Liver (tissue), 3 donors: ENCODE results near the gene BTG2.
"Not testable (repeated sequence)": the region's sequence is repeated elsewhere in the genome, so short reads cannot be mapped to it uniquely, and the experiment has no call there.

Source experiments
- EGR1 ChIP-seq, 2 donors: IDR thresholded peaks; 2 replicates each; pipeline ENCODE4 v1.6.1; 2016 to 2018; ENCODE audit warnings: antibody characterized with exemption in 2 of 2, low read depth in 2 of 2
- FOXA1 ChIP-seq: IDR thresholded peaks from 2 replicates; pipeline ENCODE4 v1.6.1; 2016; ENCODE audit warnings: antibody characterized with exemption
- GABPA ChIP-seq, 2 donors: IDR thresholded peaks in 1 of 2; conservative IDR thresholded peaks in 1 of 2; 2 replicates each; pipeline ENCODE4 v1.6.1; 2016; ENCODE audit warnings: antibody characterized with exemption in 2 of 2, mild to moderate bottlenecking in 1 of 2, moderate library complexity in 1 of 2
- HNF4A ChIP-seq, 2 donors: conservative IDR thresholded peaks; 2 replicates each; pipeline ENCODE4 v1.6.1; 2016; ENCODE audit warnings: antibody characterized with exemption in 2 of 2, mild to moderate bottlenecking in 2 of 2
- HNF4G ChIP-seq: IDR thresholded peaks from 2 replicates; pipeline ENCODE4 v1.6.1; 2016; ENCODE audit warnings: antibody characterized with exemption
- JUND ChIP-seq, 2 donors: IDR thresholded peaks; 2 replicates each; pipeline ENCODE4 v1.6.1; 2016; ENCODE audit warnings: antibody characterized with exemption in 2 of 2
- RAD21 ChIP-seq, 2 donors: IDR thresholded peaks; 2 replicates each; pipeline ENCODE4 v1.6.1; 2016; ENCODE audit warnings: antibody characterized with exemption in 2 of 2, mild to moderate bottlenecking in 2 of 2
- RXRA ChIP-seq, 2 donors: IDR thresholded peaks; 2 replicates each; pipeline ENCODE4 v1.6.1; 2017 to 2018; ENCODE audit warnings: antibody characterized with exemption in 2 of 2, mild to moderate bottlenecking in 1 of 2
- SP1 ChIP-seq: IDR thresholded peaks from 2 replicates; pipeline ENCODE4 v1.6.1; 2018; ENCODE audit warnings: antibody characterized with exemption, mild to moderate bottlenecking
- TAF1 ChIP-seq: conservative IDR thresholded peaks from 2 replicates; pipeline ENCODE4 v1.6.1; 2016; ENCODE audit warnings: antibody characterized with exemption, mild to moderate bottlenecking
- YY1 ChIP-seq: IDR thresholded peaks from 2 replicates; pipeline ENCODE4 v1.6.1; 2016; ENCODE audit warnings: antibody characterized with exemption, mild to moderate bottlenecking
- TF ChIP-seq, protein P1 (sequence below): fragments of 150-350 bp; IDR thresholded peaks from 2 replicates; pipeline ENCODE4 v1.5.1; 2017; ENCODE audit warnings: improper control_type of control experiment, low read depth, low read length; ENCODE audit not compliant: missing input control
- TF ChIP-seq, protein P2 (sequence below): IDR thresholded peaks from 2 replicates; pipeline ENCODE4 v1.6.1; 2016; ENCODE audit warnings: antibody characterized with exemption, mild to moderate bottlenecking
- TF ChIP-seq, protein P3 (sequence below): IDR thresholded peaks from 2 replicates; pipeline ENCODE4 v1.6.1; 2016; ENCODE audit warnings: antibody characterized with exemption
- donor health status: healthy.
- donor health status: healthy.

DNA sequence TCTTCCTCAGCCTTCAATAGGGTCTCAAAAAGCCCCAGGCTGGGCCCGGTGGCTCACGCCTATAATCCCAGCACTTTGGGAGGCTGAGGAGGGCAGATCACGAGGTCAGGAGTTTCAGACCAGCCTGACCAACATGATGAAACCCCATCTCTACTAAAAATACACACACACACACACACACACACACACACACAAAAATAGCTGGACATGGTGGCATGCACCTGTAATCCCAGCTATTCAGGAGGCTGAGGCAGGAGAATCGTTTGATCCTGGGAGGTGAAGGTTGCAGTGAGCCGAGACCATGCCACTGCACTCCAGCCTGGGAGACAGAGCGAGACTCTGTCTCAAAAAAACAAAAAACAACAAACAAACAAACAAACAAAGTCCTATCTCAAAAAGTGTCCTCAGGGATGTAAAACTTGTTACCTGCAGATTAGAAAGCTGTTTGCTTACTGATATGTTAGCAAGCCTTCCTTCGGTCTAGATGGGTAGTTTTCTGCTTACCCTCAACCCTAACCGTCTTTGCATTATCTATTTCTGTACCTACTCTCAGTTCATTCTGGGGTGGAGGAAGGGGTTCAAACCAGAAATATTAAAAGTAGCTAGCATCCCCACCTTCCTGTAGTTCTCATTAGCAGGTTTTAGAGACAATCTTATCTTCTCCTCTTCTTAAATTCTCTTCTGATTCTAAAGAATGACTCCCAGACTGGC, 5.4 kb upstream of the BTG2 start:
- TF ChIP-seq JUND (IDR thresholded peaks at IDR 0.05); TAF1; HNF4A (conservative IDR thresholded peaks at IDR 0.05); HNF4G; GABPA (IDR thresholded peaks at IDR 0.05 in 1 of 2, conservative IDR thresholded peaks at IDR 0.05 in 1 of 2); RAD21 (IDR thresholded peaks at IDR 0.05); YY1; EGR1 (IDR thresholded peaks at IDR 0.05; ENCODE audit: low read depth in 2 of 2); FOXA1; RXRA (IDR thresholded peaks at IDR 0.05); SP1: not testable (repeated sequence)
- TF ChIP-seq, protein P1, sequence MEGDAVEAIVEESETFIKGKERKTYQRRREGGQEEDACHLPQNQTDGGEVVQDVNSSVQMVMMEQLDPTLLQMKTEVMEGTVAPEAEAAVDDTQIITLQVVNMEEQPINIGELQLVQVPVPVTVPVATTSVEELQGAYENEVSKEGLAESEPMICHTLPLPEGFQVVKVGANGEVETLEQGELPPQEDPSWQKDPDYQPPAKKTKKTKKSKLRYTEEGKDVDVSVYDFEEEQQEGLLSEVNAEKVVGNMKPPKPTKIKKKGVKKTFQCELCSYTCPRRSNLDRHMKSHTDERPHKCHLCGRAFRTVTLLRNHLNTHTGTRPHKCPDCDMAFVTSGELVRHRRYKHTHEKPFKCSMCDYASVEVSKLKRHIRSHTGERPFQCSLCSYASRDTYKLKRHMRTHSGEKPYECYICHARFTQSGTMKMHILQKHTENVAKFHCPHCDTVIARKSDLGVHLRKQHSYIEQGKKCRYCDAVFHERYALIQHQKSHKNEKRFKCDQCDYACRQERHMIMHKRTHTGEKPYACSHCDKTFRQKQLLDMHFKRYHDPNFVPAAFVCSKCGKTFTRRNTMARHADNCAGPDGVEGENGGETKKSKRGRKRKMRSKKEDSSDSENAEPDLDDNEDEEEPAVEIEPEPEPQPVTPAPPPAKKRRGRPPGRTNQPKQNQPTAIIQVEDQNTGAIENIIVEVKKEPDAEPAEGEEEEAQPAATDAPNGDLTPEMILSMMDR = not testable (repeated sequence)
- TF ChIP-seq, protein P2, sequence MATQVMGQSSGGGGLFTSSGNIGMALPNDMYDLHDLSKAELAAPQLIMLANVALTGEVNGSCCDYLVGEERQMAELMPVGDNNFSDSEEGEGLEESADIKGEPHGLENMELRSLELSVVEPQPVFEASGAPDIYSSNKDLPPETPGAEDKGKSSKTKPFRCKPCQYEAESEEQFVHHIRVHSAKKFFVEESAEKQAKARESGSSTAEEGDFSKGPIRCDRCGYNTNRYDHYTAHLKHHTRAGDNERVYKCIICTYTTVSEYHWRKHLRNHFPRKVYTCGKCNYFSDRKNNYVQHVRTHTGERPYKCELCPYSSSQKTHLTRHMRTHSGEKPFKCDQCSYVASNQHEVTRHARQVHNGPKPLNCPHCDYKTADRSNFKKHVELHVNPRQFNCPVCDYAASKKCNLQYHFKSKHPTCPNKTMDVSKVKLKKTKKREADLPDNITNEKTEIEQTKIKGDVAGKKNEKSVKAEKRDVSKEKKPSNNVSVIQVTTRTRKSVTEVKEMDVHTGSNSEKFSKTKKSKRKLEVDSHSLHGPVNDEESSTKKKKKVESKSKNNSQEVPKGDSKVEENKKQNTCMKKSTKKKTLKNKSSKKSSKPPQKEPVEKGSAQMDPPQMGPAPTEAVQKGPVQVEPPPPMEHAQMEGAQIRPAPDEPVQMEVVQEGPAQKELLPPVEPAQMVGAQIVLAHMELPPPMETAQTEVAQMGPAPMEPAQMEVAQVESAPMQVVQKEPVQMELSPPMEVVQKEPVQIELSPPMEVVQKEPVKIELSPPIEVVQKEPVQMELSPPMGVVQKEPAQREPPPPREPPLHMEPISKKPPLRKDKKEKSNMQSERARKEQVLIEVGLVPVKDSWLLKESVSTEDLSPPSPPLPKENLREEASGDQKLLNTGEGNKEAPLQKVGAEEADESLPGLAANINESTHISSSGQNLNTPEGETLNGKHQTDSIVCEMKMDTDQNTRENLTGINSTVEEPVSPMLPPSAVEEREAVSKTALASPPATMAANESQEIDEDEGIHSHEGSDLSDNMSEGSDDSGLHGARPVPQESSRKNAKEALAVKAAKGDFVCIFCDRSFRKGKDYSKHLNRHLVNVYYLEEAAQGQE = not testable (repeated sequence)
- TF ChIP-seq, protein P3, sequence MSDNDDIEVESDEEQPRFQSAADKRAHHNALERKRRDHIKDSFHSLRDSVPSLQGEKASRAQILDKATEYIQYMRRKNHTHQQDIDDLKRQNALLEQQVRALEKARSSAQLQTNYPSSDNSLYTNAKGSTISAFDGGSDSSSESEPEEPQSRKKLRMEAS = not testable (repeated sequence)
